GM19023 (cell line): Measurements from ENCODE around the gene RYK.
"Not testable (repeated sequence)": the region's sequence is repeated elsewhere in the genome, so short reads cannot be mapped to it uniquely, and the experiment has no call there.

Experiments used
- ATAC-seq: cut with Tn5 transposase; IDR thresholded peaks from one replicate; pipeline ENCODE4 v1.9.1; 2021; ENCODE audit warnings: mild to moderate bottlenecking, moderate library complexity; ENCODE audit not compliant: unreplicated experiment

Gene RYK

DNA sequence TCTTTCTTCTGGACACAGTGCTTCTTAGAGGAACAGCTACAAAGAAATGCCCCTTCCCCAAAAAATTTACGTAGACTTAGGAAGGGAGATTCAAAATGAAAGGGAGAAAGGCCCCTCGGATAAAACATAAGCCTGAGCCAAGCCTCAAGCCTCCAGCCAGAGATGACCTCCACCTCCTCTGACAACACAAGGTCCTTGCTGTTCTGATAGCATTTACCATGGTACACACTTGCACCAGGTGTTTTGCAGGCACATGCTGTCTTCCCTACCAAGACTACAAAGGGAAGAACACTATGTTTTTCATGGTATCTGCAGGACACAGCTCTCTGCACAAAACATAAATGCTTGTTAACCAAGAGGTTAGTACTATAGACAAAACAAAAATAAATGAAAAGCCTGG, 27.8 kb downstream of the RYK start:
- ATAC-seq = no peak

DNA sequence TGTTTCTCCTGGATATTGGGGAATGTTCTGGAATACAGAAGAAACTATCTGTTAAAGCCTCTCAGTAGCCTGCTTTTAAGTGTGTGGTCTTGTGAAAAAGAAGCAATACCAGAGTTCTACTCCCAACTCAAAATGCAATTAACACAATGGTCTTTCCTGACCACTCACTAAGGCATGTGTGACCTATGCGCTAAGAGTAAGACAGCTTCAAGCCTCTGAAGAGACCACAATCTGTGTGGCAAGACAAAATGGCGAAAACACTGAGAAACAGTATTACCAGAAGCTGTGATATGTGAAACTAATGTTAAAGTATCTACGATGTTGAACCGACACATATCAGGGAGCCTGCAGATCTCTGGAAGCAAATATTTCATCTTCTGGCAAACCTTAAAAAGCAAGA, 33.8 kb downstream of the RYK start:
- no peak for ATAC-seq

DNA sequence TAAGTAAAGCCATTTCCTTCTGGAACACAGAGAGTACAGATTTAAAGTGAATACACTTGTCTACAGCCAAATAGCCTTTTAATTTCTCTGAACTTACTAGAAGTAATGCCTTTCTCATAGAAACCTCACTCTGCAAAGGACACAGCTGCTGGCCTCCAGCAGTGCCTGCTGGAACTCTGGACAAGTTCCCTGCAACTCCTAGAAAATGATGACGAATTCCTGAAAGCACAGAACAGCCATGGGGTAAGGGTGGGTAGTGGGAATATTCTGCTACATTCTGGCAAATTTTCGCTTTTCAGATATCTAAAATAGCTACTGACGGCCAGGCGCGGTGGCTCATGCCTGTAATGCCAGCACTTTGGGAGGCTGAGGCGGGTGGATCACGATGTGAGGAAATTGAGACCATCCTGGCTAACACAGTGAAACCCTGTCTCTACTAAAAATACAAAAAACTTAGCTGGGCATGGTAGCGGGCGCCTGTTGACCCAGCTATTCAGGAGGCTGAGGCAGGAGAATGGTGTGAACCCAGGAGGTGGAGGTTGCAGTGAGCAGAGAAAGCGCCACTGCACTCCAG, 34.4 kb downstream of the RYK start:
- ATAC-seq = no peak

DNA sequence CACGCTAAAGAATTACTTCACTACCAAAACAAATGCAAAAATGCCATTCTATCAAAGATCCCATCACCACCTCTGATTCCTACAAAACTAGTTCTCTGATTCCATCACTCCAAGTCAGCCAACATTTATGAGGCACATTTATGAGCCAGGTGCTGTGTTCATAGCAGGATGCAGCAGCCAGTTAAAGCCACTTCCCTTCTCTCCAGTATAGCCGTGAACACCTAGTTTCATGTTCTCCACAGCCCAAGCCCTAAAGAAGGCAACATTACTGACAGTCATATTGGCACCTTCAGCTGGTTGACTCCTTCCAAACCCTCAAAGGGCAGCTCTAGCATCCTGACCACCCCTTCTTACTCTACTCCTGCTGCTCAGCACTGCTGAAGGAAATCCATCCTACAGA, 36.4 kb downstream of the RYK start:
- no peak for ATAC-seq

DNA sequence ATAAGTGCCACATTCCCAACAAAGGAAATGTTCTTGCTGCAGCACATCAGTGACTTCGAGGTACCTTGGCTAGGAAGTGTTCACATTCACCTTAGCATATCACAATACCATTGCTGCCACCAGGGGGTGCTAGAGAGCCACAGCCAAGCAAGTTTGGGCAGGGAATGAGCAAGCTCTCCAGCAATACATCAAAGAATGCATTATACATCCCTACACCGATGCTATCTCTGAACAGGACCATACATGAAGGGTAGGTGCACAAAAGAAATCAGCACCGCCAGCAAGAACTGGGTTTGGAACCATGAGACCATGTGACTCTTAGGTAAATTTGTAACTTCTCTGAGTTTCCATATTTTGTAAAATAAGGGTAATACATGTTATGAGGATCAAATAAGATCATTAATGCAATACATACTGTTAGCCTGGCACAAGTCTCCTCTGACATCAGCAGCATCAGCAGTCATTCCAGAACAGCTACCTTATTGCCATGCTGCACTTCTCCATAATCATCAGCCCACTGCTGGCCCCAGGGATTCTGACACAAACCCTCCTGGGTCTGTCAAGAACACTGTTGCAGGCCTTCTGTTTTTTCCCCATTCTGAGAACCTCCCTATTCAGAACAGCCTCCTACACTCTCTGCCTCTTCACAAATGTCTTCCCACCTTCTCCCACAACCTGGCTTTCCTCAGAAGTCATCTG, 37.5 kb downstream of the RYK start:
- no peak for ATAC-seq

DNA sequence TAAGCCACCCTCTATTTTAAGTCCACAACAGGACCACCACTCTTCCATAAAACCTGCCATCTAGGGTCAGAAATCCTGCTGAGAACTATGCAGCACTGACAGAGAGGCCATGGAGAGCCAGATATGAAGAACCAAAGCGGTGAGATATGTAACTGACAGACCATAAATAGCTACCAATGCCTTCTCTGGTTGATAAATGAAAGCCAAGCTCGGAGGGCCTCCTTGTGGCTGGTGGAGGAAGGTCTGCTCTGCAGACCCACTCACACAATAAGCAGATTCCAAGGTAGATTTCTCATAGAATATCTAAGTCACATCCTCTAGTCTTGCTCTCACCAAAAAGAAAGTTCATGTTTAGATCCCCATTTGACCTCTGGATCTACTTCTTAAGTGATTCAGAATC, 38.9 kb downstream of the RYK start:
- peak; percentile 59 for ATAC-seq

DNA sequence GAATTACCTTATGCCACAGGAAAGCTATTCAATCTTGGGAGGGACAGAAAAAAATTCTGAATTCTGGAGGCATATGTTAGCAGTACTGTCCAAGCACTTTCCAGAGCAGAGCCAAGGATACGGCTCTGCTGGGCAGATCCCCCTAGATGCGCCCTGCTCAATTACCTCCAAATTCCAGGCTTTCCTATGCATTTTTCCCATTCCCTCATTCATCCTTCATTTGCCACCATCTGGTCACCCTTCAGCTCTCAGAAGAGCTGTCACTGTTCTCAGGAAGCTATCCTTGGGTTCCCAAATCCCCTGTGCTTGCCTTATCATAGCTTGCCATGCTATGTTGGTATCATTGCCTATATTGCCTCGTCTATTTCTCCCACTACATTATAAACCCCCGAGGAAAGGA, 45.2 kb downstream of the RYK start:
- ATAC-seq = no peak

DNA sequence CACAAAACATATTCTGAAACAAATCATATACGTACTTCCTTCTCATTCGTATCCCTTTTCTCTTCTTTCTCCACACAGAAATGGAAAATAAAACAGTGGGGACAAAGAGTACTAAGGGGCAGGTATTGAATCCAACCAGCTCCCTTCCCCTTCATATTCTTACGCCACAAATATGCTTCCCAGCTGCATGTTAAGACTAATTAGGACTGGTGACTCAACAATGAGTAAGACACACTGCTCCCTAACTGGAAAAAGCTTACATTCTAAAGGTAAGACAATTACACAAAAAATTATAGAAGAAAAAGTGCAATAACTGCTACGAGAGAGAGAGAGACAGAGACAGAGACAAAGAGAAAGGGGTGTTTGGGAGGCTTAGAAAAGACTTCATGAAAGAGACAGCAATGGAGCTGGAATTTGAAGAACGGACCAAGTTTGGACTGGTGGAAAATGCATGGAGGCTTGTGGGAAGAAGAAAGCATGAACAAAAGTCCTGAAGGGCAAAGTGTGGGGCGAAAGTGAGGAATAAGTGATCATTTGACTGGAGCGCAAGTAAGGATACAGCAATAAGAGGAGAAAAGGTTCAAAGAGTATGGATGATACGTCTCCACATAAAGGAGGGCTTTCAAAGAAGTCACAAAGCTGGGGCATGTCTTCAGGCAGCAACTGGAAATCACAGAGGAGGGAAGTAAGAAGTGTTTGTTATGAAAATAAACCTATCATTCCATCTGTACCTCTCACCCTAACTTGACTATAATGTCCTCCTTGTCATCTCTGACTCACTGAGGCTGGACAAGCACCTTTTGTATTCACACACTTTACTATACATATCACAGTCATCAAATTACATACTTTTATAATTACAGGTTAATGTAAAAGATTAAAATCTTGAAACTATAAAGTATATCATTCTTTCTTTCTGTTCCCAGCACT, 49.2 kb downstream of the RYK start:
- ATAC-seq = no peak

DNA sequence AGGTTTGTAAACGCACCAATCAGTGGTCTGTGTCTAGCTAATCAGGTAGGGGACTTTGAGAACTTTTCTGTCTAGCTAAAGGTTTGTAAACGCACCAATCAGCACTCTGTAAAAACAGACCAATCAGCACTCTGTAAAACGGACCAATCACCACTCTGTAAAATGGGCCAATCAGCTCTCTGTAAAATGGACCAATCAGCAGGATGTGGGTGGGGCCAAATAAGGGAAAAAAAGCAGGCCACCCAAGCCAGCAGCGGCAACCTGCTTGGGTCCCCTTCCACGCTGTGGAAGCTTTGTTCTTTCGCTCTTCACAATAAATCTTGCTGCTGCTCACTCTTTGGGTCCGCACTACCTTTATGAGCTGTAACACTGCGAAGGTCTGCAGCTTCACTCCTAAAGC, 50.8 kb downstream of the RYK start:
- not testable (repeated sequence) for ATAC-seq

DNA sequence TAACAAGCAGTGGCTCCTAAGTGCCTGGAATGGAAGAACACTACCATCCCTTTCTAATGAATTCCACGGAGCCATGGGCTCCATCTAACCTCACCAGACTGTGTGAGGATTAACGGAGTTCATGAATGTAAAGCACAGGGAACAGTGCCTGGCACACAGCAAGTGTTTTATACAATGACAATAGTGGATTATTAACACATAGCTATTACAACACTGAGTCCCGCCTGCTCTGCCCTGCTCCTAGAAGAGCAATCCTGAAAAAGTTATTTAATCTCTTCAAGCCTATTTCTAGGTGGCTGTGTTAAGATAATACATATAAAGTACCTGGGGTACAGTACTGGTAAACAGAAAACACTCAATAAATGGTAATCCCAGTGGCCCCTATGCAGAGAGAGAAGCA, 51.4 kb downstream of the RYK start:
- no peak for ATAC-seq

DNA sequence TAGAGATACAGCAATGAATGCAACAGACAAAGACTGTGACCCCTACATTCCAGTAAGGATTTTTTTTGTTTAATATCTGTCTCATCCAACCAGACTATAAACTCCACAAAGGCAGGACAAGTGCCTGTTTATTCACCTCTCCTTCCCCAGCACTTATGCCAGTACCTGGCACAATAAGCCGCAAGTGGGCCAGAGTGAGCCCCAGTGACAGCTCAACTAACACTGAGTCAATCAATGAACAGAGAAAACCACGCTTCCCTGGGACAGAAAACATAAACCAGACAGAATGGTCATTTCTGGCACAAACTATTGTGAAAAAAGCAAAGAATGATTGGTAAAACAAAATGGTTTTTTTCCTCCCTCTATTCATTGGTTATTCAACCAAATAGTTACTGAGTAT, 52.2 kb downstream of the RYK start:
- ATAC-seq = no peak

DNA sequence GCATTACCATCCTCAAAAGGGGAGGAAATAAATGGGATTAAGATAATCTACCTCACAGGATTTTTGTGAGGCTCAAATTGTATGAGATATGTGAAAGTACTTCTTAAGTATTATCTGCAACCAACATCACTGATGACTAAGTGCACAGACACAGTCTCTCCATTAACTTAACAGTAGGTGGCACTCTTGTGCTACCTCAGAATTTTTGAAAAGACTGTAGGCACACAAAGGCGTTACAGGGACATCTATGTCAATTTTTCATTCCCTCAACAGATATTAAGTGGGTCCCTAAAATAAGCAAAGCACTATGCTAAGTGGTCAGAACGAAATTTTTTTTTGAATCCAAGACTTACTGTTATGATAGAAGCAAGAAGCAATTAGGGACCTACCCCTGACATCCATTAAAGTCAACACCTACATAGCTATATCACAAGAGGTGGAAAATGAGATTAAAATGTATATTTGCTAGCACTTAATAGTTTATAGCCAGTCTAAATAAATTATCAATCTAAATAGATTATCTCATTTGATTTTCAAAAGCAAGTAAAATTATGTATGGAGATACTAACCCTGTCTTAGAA, 52.9 kb downstream of the RYK start:
- ATAC-seq = no peak

DNA sequence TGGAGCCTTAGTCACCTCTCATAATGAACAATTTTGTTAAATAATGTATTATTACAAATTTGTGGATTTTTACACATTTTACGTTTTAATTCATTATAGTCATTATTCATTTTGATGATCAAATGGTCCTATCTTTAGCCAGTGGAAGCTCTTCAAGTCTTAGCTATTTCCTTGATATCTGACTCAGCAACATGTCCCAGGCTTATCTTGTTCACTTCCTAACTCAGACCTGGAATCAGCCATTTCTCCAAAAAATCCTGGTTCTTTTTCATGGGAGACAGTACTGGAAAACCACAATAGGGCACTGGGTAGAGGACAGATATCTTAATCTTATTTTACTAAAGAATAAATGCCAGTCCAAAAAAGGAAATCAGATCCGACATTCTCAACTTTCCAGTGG, 56.4 kb downstream of the RYK start:
- ATAC-seq = no peak

DNA sequence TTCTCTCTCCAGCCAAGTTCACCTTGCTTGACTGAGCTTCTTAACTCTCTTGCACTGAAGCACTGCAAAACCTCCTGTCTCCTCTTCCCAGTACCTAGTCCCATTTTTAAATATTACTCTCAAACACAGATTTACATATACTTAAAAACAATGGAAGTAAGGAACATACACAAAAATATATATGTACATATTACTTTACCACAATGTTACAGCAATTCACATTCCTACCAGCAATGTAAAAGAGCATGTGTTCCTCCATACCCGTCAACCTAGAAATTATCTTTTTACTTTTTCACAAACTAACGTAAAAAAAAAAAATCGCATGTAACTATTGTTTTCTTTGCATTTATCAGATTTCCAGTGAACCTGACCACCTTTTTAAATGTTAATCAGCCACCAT, 60.4 kb downstream of the RYK start:
- no peak for ATAC-seq

DNA sequence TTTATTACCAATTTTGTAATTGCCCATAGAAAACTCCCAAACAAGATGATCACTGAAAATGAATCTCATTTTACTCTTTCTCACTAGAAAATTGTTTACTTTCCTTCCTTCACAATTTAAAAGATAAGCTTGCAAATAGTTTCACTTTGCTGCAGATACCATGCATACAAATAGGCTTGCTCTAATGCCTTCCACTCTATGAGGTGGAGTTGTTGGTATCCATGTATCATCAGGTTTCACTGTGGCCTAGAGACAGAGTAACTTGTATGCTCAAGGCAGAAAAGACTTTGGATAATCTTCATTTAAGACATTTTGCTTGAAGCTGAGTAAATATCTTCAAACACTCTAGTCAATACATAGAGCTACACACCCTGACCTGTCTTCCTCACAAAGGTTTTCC, 60.8 kb downstream of the RYK start:
- ATAC-seq = no peak

DNA sequence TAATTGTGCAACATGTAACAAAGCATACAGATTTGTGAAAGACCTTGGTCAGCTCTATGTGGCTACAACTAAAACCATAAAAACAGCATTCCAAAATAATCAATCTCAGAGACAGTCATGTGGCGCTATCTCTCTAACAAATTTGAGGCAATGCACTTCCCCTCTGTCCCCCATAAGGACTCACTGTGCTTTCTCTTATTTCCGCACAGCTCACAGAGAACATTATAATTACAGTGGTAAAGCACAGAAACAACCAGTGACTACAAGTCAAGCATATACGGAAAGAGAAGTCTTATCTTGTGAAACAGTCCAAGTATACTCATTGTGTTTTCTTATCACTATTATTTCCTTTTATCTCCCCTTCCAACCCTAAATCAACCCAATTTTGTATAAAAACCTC, 64.3 kb downstream of the RYK start:
- ATAC-seq = no peak

DNA sequence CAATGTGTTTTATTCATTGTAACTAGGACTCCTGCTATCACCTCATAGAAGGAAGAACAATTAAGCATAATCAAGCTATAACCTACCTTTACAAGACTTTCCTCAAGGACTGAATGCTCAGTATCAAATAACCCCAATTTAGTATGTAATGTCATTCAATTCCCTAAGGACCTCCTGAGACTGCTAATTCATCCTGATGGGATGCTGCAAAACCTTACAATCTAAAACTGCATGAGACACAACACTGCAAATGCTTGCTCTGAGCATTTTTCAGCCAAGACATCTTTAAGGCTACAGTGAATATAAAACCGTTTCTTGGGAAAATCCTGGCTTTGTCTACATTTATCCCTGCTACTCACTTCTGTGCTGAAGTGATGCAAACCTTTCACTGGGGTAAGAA, 69.9 kb downstream of the RYK start:
- no peak for ATAC-seq

DNA sequence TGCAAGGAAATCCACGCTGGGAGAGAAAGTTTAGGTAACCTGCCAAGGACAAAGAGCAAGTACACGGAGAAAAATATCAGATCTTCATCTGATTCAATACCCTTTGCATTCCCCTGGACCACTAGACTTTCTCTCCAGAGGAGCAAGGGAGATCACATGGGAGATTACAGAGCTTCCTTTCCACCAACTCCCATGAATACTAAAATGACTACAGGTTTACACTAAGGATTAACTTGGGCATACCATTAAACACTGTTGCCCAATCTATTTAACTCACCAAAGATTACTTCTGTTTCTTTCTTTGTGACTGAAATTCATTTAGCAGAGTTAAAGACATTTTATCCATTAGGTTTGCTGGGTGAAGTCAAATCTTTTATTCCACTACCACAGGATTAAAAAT, 71.2 kb downstream of the RYK start:
- no peak for ATAC-seq

DNA sequence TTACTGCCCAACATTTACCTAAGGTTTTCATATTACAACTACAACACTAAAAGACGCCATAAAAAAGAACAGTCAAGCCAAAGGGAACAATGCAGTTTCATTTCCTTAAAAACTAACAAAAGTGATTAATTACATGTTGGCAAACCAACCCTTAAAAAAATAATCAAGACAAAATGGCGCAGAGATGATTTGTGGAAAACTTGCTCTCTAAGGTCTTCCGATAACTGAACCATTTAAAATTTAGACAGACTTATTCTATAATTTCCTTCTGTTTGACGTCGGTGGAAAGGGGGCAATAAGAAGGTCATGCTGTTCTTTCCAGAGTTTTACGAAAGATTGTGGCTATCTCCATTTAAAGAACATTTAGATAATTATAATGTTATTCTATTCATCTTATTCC, 87.6 kb downstream of the RYK start:
- no peak for ATAC-seq

DNA sequence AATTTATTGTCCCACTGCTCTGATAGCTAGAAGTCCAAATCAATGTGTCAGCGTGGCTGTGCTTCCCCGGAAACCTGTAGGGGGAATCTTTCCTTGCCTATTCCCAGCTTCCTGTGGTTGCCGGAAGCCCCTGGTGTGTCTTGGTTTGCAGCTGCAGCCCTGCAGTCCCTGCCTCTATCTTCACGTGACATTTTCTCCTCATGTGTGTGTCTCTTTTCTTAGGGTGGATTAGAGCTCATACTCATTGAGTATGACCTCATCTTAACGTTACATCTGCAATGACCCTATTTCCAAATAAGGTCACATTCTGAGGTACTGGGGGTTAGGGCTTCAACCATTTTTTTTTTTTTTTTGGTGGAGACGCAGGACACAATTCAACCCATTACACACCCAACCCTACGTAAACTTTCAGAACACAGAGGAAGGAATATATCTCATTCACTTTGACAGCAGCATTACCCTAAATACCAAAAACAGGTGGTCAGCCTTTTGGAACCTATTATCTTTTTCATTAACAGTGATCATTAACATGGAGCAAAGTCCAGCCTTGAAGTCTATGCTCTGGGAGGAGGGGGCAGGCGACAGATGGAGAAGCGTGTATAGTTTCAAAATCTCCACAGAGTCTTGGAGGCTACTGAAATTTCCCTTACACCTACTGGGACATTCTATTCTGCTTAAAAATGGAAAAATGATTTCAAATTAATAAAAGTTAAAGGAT, 88.6 kb downstream of the RYK start:
- ATAC-seq = no peak

DNA sequence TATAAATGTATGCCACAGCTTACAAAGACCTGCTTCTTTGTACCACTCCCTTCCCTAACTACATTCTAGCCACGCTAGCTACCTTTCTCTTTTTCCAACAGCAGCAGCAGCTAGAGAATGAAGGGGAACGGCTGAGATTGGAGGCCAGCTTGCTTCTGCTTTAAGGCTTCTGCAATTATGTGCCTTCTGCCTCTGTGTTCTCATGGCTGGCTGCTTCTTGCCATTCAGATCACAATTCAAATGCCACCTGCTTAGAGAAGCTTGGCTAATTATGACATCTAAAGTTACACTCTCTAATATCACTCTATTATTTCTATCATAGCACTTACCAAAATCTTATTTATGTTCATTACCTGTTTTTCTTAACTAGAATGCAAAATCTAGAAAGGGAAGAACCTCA, 95.2 kb downstream of the RYK start:
- ATAC-seq = no peak
